HG03095 (cell line): ENCODE data around the gene TDRD15.
"Not testable (repeated sequence)": the region's sequence is repeated elsewhere in the genome, so short reads cannot be mapped to it uniquely, and the experiment has no call there.

Experiments
- ATAC-seq: cut with Tn5 transposase; IDR thresholded peaks from one replicate; pipeline ENCODE4 v1.9.1; 2021; ENCODE audit warnings: moderate library complexity; ENCODE audit not compliant: unreplicated experiment

Gene TDRD15

GRCh38 chr2:21142149-21142548 lies 18.4 kb downstream of the TDRD15 start:
- ATAC-seq = no peak

DNA sequence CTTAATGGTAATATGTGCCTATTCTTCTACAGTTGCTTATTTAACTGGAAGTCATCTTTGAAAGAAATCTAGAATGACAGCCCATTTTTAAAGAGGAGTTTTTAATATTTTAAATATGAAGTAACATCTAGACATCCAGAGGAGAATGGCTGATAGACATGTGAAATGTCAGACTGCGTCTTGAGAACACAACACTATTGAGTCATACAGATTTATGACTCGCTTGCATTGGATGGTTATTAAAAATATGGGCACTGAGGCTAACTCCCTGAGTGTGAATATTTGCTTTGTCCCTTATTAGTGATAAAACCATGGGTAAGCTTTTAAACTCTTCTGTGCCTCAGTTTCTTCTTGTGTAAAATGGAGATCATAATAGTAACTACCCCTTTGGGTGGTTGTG lies 22.9 kb downstream of the TDRD15 start:
- ATAC-seq = no peak

GRCh38 chr2:21148718-21149117 lies 24.9 kb downstream of the TDRD15 start:
- no peak for ATAC-seq

- not testable (repeated sequence) for ATAC-seq
Measured at GRCh38 chr2:21151234-21151633, 27.5 kb downstream of the TDRD15 start.

- ATAC-seq = no peak
Measured at GRCh38 chr2:21155365-21156136, 31.8 kb downstream of the TDRD15 start.

DNA sequence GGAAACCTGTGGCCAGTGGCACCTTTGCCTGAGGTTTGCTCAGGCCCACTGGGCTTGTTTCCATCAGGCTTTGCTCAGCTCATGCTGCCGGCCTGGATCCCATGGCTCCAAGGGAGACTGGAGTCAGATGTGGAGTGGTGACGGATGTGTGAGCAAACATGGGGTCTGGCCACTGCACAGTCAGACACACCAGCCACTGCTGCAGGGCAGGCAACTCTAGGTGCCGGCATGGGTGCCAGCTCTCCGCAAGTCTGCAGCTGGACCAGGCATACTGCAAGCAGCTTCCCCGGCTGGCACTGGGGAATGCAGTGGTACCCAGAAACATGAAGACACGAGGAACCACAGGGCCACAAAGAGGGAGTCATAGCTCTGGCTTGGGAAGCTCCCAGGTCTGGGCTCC lies 37.4 kb downstream of the TDRD15 start:
- no peak for ATAC-seq

DNA sequence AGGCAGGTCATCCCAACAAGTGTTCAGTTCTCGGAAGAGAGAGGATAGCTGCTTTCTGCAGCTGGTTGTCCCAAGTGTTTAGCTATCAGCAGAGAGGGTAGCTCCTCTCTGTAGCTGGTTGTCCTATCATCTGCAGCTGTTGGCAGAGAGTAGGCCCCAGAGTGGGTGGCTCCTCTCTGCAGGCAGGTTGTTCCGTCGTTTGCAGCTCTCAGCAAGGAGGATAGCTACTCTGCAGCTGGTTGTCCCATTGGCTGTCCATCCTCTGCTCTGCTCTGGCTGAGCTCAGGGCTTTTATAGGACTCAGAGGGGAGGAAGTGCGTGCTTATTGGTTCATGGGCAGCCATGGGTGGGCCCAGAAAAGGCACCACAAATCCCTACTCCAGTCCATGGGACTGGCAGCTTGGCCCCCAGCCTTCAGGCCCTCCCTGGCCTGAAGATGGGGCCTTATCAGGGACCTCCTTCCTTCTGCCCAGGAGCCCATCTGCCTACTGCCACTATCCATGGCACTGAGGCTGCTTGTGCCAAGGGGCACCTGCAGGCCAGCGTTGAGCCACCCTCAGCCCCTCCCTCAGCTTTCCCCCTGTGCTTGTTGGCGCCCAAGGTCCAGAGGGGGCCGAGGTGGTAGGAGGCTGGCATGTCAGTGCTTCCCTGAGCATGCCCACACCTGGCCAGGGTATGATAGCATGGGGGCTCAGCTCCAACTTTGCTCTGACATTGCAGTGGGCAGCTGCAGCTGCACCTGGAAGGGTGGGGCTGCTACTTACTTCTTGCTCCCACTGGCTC lies 38.3 kb downstream of the TDRD15 start:
- ATAC-seq = no peak

GRCh38 chr2:21162615-21162878 lies 38.8 kb downstream of the TDRD15 start:
- ATAC-seq = no peak

GRCh38 chr2:21163213-21163612 lies 39.4 kb downstream of the TDRD15 start:
- ATAC-seq = no peak

DNA sequence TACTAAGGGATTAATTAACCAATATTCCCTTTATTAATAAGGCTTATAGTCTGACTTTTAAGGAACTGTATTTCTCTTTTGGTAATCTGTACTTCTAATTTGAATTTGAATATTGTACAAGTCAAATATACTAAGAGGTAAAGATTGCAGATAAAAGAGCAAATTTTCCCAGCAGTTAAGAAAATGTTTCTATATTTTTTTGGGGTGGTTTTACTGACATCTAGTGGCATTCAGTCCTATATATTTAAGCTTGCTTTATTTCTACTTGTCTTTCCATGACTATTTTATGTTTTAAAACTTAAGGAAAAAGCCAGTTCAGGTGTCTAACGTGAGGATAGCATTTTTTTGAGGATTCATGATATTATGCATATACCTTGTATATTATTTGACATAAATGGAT lies 41.6 kb downstream of the TDRD15 start:
- no peak for ATAC-seq

DNA sequence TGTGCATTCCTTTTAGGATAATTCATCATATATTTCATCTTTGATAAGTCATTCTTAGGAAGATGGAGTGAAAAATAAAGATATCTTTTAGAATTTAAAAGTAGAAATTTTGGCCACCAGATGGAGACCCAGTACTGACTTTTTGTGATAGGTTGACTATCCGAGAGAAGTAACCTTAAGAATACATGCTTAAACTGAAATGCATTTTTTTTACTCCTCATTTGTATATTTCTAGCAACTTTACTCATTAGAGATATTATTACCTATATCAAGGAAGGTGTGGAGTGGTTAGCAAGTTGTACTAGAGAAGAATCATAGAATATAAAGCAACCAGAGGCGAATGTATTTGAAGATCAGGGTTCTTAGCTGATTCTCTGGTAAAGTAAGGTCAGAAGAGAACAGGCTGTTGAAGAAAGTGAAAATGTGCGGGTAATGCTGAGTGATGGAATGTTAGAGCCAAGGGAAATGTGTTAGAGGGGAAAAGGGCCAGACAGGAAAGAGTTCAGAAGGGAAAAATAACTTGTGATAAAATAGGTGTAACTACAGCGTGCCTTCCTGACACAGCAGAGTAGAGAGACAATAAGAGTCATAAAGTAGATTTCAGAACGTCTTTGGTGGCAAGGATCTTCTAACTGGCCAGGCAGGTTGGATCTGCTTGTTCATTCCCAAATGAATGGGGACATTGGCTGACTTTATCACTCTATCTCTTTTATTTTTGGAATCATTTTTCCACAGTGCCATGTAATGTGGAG lies 52.3 kb downstream of the TDRD15 start:
- ATAC-seq = no peak

DNA sequence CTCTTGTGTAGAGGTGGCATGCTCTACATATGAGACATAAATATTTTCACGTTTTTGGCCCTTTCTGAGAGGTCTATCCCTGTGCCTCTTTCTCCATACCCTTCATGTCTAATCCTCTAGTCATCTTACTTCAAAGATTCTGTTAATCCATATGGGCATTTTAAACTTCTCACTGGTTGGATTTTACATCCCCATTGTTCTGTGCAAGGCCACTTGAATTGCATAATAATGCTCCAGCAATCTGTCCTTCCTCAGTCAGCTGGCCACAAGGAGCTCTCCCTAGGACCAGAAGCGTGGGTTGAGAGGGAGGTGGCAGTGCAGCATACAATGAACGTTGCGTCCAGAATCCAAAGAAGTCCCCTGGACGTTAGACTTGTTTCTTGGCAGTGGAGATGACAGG lies 58.2 kb downstream of the TDRD15 start:
- no peak for ATAC-seq

DNA sequence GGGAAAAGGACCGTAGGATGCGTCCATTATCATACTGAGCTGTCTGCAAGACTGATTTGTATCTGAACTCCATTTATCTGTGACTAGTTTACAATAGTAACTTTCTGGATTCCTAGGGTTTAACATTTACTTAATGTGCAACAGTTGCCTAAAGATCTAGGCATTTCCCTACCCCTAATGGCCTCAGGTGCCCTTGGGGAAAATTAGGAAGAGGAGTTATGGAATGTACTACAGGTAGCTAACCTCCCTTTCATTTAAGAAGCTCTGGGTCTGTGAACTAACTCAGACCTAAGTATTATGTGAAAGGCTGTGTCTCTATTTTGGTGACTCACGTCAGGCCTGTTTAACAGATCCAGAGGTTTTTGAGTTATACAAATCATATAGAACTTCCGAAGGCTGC lies 59.5 kb downstream of the TDRD15 start:
- ATAC-seq = no peak

DNA sequence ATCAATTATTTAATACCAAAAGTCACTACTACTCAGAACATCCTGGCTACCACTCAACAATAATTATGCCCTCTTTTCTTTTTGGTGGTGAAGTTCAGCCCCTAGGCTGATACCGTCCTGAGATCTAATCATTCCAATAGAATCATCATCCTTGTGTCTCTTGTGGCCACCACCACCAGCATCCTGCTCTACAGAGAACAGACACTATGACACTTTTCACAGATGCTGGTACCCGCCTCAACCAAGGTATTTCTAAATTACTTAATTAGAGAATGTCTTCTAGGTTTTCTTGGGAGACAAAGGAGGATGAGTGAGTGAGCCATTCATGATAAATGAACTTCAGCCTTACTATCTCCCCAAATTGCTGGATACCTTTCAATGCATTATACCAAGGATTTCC lies 60.0 kb downstream of the TDRD15 start:
- ATAC-seq = no peak

DNA sequence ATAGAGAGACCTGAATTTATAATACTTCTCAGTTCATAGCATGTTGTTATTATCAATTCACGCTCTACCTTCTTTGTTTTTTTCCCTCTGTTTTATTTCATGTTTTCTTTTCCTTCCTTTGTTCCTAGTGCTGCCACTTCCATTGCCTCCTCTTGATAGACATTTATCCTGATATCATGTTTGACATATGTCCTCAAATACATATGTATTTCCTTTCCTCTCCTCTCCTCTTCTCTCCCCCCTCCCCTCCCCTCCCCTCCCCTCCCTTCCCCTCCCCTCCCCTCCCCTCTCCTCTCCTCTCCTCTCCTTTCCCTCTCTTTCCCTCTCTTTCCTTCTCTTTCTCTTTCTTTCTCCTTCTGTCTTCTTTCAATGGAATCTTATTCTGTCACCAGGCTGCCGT lies 67.8 kb downstream of the TDRD15 start:
- no peak for ATAC-seq
